Progenitor cell of endocrine pancreas (in vitro differentiated cells): ENCODE measurements around the gene JCAD. TPM values are rescaled to one million over a fixed set of nuclear protein-coding genes. Genes with fewer than 3 reads are reported as not detected.
A peak's percentile ranks its signal among the peaks of the same experiment; 100 is the strongest.

Source experiments
- DNase-seq: peaks from one replicate; pipeline ENCODE4 v3.0.0; 2021; ENCODE audit warnings: low spot score; ENCODE audit not compliant: unreplicated experiment
- H3K27ac Mint-ChIP-seq: 2 replicates; pipeline ENCODE4 v1.8.0; 2021; ENCODE audit warnings: mild to moderate bottlenecking, moderate library complexity, mixed read lengths
- H3K27me3 Mint-ChIP-seq: 2 replicates; pipeline ENCODE4 v1.8.0; 2021; ENCODE audit warnings: mixed read lengths
- H3K36me3 Mint-ChIP-seq: 2 replicates; pipeline ENCODE4 v1.8.0; 2022; ENCODE audit warnings: mixed read lengths; ENCODE audit not compliant: insufficient read depth
- H3K4me1 Mint-ChIP-seq: 2 replicates; pipeline ENCODE4 v1.8.0; 2021; ENCODE audit warnings: low read depth, mixed read lengths
- H3K4me3 Mint-ChIP-seq: 2 replicates; pipeline ENCODE4 v1.8.0; 2021; ENCODE audit warnings: low read depth, mild to moderate bottlenecking, moderate library complexity, mixed read lengths
- H3K9me3 Mint-ChIP-seq: 2 replicates; pipeline ENCODE4 v1.8.0; 2021; ENCODE audit warnings: low read depth, mixed read lengths
- total RNA-seq: library from RNA; stranded (reverse); gene quantifications from 2 replicates; pipeline ENCODE4 v1.2.1, GENCODE V29; 2021
- TF ChIP-seq, protein P1 (sequence below): fragments of 200-600 bp; sonication (generic); IDR thresholded peaks from one replicate; pipeline ENCODE4 v1.5.0; 2021; ENCODE audit warnings: antibody characterized with exemption, mild to moderate bottlenecking; ENCODE audit not compliant: unreplicated experiment

The JCAD gene
- total RNA-seq, 1 donor from 2014 or later: 13.4 TPM

DNA sequence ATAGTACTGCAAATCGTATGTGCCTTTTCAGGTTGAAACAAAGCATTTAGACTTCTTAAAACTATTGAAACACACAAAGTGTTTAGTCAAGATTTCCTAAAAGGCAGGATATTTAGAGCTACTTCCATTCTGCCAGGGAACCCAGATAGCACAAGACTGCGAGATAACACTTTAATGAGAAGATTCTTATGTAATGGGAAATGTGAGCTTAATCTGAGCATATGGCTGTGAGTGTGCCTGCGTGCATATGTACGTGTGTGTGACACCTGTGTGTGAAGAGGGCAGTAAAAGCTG lies 14.3 kb upstream of the JCAD start:
- Mint-ChIP-seq H3K9me3 (no peaks in the 10 kb centered on the region), H3K27ac (no peak overlapping the region), H3K4me3 (no peak overlapping the region), H3K27me3 (peaks cover 3% of the 10 kb centered on the region), H3K4me1 (peaks cover 27% of the 10 kb centered on the region), H3K36me3 (no peaks in the 10 kb centered on the region)
- no peak for DNase-seq
- TF ChIP-seq, protein P1, sequence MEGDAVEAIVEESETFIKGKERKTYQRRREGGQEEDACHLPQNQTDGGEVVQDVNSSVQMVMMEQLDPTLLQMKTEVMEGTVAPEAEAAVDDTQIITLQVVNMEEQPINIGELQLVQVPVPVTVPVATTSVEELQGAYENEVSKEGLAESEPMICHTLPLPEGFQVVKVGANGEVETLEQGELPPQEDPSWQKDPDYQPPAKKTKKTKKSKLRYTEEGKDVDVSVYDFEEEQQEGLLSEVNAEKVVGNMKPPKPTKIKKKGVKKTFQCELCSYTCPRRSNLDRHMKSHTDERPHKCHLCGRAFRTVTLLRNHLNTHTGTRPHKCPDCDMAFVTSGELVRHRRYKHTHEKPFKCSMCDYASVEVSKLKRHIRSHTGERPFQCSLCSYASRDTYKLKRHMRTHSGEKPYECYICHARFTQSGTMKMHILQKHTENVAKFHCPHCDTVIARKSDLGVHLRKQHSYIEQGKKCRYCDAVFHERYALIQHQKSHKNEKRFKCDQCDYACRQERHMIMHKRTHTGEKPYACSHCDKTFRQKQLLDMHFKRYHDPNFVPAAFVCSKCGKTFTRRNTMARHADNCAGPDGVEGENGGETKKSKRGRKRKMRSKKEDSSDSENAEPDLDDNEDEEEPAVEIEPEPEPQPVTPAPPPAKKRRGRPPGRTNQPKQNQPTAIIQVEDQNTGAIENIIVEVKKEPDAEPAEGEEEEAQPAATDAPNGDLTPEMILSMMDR: no peak

DNA sequence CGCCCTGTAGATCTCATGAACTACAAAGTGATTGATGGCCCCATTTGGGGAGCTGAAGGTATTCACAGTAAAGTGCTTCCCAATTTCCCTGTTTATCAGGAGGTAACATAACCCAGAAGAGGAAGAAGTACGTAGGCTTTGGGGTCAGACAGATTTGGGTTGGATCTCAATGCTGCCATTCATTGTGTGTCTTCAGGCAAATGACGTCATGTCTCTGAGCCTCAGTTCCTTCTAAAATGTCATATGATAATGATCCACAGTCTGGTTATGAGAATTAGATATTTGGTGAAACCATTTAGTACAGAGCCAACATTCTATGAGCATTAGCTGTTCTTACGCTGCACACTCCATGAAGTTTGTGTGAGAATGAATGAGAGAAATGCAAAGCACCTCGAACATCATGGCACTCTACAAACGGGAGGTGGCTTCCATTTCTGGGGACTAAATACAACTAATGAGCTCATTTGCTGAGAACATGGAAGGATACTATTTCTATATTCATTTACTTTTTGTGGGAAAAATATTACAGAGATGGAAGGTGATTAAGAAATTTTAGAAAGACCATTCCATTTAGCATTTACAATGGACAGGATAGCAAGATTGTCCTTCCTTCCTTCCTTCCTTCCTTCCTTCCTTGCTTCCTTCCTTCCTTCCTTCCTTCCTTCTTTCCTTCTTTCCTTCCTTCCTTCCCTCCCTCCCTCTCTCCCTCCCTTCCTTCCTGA lies 13.8 kb upstream of the JCAD start:
- no peaks in the 10 kb centered on the region for H3K9me3 Mint-ChIP-seq
- no peak for DNase-seq
- H3K27me3 Mint-ChIP-seq: peaks cover 3% of the 10 kb centered on the region
- no peak overlapping the region for H3K4me3 Mint-ChIP-seq
- H3K4me1 Mint-ChIP-seq: peaks cover 32% of the 10 kb centered on the region
- H3K36me3 Mint-ChIP-seq: no peaks in the 10 kb centered on the region
- no peak overlapping the region for H3K27ac Mint-ChIP-seq
- TF ChIP-seq, protein P1: no peak

DNA sequence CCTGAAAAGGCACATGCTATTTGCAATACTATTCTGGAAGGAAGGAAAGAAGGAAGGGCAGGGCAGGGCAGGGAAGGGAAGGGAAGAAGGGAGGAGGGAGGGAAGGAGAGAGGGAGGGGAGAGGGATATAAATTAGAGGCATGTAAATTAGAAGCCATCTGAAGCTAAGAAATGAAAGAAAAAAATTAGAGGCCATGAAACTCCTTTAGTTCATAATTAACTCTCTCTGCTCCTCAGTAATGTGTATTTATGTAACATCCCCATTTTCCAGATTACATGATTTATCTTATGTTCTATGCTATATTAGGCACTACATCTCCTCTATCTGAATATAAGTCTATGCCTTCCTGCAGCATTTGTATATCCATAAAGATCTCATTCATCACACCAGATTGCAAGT lies 12.7 kb upstream of the JCAD start:
- Mint-ChIP-seq H3K27me3 (no peaks in the 10 kb centered on the region), H3K9me3 (no peaks in the 10 kb centered on the region)

DNA sequence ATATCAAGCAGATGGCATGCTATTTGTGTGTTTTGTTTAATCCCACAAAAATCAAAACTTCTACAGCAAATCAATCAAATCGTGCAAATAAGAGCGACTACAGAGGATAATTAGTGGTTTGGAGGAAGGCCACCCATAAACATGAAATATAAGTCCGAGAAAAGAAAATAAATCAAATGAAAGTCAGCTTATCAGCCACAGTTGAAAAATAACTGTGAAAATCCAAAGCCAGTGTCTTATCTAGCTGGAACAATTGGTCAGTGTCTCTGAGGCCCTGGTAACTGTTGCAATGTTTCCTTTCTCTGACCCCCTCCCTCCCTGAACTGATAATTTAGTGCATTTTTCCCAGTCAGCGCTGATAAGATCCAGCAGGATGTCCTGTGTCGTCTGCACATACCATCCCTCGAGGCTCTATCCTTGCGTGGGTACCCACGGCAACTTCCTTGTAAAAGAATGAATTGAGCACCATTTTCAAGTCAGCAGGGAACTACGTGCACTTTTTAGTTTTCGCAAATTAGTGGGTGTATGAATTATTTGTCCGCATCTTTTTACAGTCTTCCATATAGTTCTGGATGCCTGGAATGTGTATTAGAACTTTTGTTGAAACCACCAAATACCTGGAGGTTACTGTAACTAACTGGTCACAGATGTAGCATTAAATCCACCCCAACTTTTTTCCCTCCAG lies 10.8 kb upstream of the JCAD start:
- H3K27me3 Mint-ChIP-seq: no peaks in the 10 kb centered on the region
- DNase-seq: no peak
- peaks cover 32% of the 10 kb centered on the region for H3K4me1 Mint-ChIP-seq
- no peaks in the 10 kb centered on the region for H3K9me3 Mint-ChIP-seq
- no peak overlapping the region for H3K4me3 Mint-ChIP-seq
- H3K27ac Mint-ChIP-seq: peak overlapping the region; percentile 80
- H3K36me3 Mint-ChIP-seq: no peaks in the 10 kb centered on the region
- TF ChIP-seq, protein P1: no peak

More for the DNA sequence above, 12.7 kb upstream of the JCAD start:
- H3K4me1 Mint-ChIP-seq: peaks cover 32% of the 10 kb centered on the region
- H3K36me3 Mint-ChIP-seq: no peaks in the 10 kb centered on the region
- DNase-seq: no peak
- TF ChIP-seq, protein P1: no peak
- no peak overlapping the region for H3K27ac Mint-ChIP-seq
- no peak overlapping the region for H3K4me3 Mint-ChIP-seq

DNA sequence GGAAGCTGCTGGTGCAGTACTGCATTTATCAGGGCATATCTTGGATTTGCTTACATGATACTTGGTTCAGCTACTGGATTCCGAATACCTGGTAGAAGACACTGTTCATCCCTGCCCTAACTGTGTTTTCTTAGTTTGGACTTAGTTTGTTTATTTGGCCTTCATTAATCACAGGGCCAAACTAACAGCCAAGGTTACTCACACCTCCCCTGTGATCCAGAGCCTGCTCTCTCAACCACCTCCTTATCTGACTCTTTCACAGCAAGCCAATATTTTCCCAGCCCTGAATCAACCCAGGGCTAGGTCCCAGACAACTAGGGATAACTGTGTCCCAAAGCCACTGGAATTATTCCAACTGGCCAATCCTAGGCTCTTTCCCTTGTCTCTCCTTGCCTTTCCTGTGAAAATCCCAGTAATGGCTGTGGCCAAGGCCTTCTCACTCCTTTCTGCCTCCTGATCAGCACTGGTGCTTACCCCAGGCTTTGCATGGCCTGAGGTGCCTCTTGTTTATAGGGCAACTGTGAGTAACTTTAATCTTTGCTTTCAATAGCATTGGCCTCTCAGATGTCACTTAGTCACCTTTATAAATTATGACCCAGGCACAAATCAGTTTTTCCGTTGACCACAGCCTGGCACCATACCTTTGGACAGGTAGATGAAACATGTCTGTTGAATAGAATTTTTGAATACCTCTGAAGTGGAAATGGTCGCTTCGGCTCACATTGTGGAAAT lies 9.3 kb upstream of the JCAD start:
- H3K27me3 Mint-ChIP-seq: no peaks in the 10 kb centered on the region
- H3K4me3 Mint-ChIP-seq: no peak overlapping the region
- peak overlapping the region; percentile 77 for H3K27ac Mint-ChIP-seq
- no peaks in the 10 kb centered on the region for H3K9me3 Mint-ChIP-seq
- H3K4me1 Mint-ChIP-seq: peaks cover 32% of the 10 kb centered on the region
- H3K36me3 Mint-ChIP-seq: no peaks in the 10 kb centered on the region
- no peak for DNase-seq
- TF ChIP-seq, protein P1: no peak
